ENCODE data around the gene STN1.

GRCh38 chr10:103838070-103838395 is 80.0 kb downstream of the STN1 start:
- TF ChIP-seq, protein P1, sequence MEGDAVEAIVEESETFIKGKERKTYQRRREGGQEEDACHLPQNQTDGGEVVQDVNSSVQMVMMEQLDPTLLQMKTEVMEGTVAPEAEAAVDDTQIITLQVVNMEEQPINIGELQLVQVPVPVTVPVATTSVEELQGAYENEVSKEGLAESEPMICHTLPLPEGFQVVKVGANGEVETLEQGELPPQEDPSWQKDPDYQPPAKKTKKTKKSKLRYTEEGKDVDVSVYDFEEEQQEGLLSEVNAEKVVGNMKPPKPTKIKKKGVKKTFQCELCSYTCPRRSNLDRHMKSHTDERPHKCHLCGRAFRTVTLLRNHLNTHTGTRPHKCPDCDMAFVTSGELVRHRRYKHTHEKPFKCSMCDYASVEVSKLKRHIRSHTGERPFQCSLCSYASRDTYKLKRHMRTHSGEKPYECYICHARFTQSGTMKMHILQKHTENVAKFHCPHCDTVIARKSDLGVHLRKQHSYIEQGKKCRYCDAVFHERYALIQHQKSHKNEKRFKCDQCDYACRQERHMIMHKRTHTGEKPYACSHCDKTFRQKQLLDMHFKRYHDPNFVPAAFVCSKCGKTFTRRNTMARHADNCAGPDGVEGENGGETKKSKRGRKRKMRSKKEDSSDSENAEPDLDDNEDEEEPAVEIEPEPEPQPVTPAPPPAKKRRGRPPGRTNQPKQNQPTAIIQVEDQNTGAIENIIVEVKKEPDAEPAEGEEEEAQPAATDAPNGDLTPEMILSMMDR (IDR thresholded peaks at IDR 0.05; ENCODE audit: low read depth, low read length): no peak
- no peak for TF ChIP-seq EZH2phosphoT487 (IDR thresholded peaks at IDR 0.05; ENCODE audit: low read depth)

All from OCI-LY3 (cell line).